PC-9 (cell line): ENCODE measurements around the gene C7orf25.

Source experiments
- CTCF ChIP-seq: fragments of 200-600 bp; sonication (generic); conservative IDR thresholded peaks from 2 replicates; pipeline ENCODE4 v1.6.1; 2017; ENCODE audit warnings: mixed run types, antibody characterized with exemption, mild to moderate bottlenecking, moderate library complexity
- EZH2 ChIP-seq: fragments of 200-600 bp; sonication (generic); IDR thresholded peaks from 2 replicates; pipeline ENCODE4 v1.8.0; 2017; ENCODE audit warnings: antibody characterized with exemption, low read depth

GRCh38 chr7:42956062-42956461 is 44.2 kb upstream of the C7orf25 start:
- TF ChIP-seq CTCF (no peak), EZH2 (no peak)
